Ecto neural progenitor cell (in vitro differentiated cells): ENCODE results near the gene SULT1C4.

Experiments
- DNase-seq: peaks from one replicate; pipeline ENCODE4 v3.0.0-alpha.2; 2018; ENCODE audit warnings: low spot score

Gene SULT1C4

GRCh38 chr2:108370080-108370479, 7.7 kb upstream of the SULT1C4 start:
- no peak for DNase-seq

DNA sequence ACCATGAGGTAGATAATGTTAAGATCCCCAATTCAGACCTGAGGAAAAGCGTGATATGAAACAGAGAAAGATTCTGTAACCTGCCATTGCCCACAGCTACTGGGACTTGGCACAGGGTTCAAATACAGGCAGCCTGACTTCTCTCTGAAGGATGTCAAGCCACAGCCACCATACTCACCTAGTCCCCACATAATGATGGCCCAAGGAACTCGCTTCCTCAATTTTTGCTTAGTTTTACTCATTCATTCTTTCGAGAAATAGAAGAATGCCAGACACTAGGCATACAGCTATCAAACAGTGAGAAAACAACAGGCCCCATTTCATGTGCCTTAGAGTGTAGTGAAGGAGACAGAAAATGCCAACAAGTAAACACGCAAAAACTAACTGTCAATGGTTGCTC, 980 bp upstream of the SULT1C4 start:
- no peak for DNase-seq

DNA sequence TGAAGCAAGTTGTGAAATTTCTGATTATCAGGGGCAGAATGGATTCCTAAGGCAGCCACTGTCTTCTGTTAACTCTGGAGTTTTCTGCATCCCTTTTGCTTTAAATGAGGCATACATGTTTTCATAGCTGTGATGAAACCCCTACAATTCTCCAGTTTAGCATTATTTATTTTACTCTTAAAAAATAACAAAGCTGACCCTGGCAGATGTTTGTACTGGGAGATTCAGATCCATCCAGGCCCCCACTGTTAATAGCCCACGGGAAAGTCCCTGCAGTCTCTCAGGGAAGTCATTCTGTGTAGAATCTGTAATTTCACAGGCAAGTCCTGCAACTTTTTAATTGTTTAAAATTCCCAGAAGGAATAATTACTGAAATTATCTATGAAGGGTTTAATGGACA, 353 bp upstream of the SULT1C4 start:
- DNase-seq: no peak

- DNase-seq: no peak
Measured at GRCh38 chr2:108378851-108379250, 1.1 kb downstream of the SULT1C4 start.

DNA sequence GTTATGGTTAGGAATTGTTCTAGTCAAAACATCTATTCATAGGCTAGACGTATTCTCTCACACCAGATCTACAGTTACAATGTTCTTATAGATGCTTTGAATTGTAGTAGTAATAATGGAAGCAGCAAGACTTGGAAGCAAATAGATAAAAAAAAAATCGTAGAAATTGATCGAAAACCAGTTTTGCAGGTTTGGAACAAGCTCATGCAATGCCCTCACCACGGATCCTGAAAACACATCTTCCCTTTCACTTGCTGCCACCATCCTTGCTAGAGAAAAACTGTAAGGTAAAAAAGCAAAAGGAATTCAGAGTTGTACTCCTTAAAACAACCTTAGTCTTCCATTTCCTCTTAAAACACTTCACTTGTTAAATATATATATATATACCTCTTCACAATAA, 4.4 kb downstream of the SULT1C4 start:
- no peak for DNase-seq

- DNase-seq: no peak
Measured at GRCh38 chr2:108383146-108383830, 5.5 kb downstream of the SULT1C4 start.

DNA sequence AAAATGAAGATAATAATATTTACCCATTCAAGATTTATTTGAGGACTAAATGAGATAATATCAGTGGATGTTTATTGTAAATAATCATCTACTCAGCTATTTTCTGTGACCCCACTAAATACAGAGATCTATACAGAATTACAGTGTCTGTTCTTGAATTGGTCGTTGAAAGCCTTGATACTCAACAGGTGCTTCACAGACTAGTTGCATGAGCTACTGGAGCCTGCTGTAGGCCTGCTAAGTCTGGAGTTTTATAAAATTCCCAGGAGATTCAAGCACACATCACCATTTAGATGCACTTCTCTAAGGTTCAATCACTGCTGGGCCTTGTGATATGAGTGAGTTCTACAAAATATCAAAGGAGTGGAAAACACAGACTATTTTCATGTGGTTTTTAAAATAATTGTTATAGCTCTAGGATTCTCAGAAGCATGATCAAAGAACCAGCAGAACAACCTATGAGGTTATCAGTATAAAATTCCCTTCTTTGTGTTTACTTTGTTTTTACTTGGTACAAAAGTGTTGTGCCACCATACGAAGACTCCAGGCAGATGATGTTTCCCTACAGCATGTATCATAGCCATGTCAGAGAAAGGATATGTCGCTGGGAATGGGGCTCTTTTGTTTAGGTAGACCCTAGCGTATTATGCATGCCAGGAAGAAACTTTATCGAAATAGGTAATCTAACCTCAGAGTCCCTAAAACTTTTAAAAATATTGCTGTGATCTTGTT, 7.1 kb downstream of the SULT1C4 start:
- no peak for DNase-seq

GRCh38 chr2:108385411-108386071, 7.8 kb downstream of the SULT1C4 start:
- DNase-seq: no peak

- DNase-seq: no peak
Measured at GRCh38 chr2:108388045-108388444, 10.3 kb downstream of the SULT1C4 start.

GRCh38 chr2:108390340-108390739, 12.6 kb downstream of the SULT1C4 start:
- no peak for DNase-seq

- no peak for DNase-seq
Measured at GRCh38 chr2:108392029-108392428, 14.3 kb downstream of the SULT1C4 start.

GRCh38 chr2:108393197-108393596, 15.4 kb downstream of the SULT1C4 start:
- no peak for DNase-seq

GRCh38 chr2:108395155-108395554, 17.4 kb downstream of the SULT1C4 start:
- no peak for DNase-seq

GRCh38 chr2:108396845-108397244, 19.1 kb downstream of the SULT1C4 start:
- DNase-seq: no peak

DNA sequence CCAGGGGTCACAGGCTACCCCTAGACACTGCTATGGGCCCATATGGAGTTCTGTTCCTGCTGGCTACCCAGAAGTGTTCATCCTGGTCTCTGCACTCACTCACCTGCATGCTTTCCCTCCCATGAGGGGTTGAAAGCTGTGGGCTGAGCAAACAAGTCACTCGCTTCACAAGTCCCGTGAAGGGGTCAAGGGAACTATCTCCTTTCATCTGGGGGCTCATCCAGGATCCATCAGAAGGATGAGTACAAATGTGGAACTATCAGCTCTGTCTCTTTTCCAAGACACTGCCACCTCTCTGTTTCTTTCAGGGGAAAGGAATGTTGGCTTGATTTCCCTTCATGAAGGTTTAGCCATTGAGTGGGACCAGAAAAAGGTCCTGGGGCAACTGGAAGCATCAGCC, 21.7 kb downstream of the SULT1C4 start:
- DNase-seq: no peak

GRCh38 chr2:108401800-108402199, 24.0 kb downstream of the SULT1C4 start:
- DNase-seq: no peak

DNA sequence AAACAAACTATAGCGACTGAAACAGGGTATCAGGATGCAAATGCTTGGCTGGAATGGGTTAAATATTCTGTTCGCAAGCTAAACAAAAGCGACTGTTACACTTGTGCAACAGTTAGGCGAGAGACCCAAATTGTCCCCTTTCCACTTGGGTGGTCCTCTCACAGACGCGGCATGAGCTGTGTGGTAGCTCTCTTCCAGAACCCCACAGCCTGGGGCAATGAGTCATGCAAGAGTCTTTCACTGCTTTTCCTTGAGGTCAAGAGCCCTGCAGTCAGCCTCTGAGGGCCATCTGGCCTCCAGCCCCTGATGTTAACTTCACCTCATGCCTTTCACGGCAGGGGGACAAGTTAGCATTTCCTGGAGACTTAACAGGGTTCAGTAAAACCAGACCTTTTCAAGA, 25.7 kb downstream of the SULT1C4 start:
- DNase-seq: peak; percentile 54

DNA sequence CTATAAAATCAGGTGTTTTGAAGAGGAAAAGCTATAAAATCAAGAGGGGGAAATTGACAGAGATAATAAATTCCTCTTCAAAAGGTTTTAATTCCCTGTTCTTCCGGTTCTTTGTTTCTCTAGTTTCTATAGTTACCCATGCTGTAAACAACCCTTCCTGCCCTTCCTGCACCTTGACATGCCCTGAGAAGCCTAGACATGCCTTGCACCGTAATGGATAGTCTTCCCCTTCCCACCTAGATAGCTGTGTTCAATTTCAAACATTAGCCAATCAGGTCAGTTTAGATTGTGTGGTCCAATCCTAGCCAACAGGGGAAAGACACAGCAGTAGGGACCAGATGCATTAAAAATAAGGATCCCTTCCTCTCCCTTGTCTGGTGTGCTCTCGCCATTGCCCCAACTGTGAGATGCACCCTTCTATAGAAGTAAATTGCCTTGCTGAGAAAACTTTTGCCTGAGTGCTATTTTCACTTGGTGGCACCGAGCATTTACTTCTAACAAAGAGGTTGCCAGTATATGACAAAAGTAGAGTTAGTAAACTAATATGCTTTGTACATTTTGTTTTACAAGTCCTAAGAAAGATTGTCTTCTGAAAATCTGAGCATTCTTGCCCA, 27.1 kb downstream of the SULT1C4 start:
- DNase-seq: no peak

GRCh38 chr2:108407864-108408729, 30.3 kb downstream of the SULT1C4 start:
- DNase-seq: no peak

- no peak for DNase-seq
Measured at GRCh38 chr2:108409768-108410167, 32.0 kb downstream of the SULT1C4 start.

GRCh38 chr2:108412995-108413710, 35.4 kb downstream of the SULT1C4 start:
- DNase-seq: no peak
